HG03378 (cell line): ENCODE data around the gene EPHA3.
A peak's percentile ranks its signal among the peaks of the same experiment; 100 is the strongest.

ENCODE experiments used
- ATAC-seq: cut with Tn5 transposase; IDR thresholded peaks from one replicate; pipeline ENCODE4 v1.9.1; 2021; ENCODE audit warnings: mild to moderate bottlenecking, moderate library complexity; ENCODE audit not compliant: unreplicated experiment

EPHA3 gene

GRCh38 chr3:89107461-89108290 lies at the start of gene EPHA3:
Gene EPHA3, plus strand, starts transcription at chr3:89107621. Its CDS starts 128 bp downstream, at chr3:89107749.
- peak; percentile 91 for ATAC-seq

DNA sequence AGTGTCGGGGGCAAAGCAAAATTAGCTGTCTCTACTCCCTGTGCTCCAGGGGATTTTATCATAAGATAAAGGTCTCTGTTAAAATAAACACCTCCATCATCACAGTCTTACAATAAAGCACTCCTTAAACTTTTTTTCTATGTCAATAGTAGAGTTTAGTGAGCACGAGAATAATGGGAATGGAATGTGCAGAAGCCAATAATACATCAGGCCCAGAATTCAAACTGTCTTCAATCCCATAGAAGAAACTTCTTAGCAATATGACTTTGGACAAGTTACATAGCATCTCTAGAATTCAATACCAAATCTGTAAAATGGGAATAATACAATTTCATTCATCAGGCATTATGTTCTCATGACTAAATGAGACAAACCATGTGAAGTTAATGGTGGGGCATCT lies 49.0 kb upstream of the EPHA3 start:
- ATAC-seq: no peak

DNA sequence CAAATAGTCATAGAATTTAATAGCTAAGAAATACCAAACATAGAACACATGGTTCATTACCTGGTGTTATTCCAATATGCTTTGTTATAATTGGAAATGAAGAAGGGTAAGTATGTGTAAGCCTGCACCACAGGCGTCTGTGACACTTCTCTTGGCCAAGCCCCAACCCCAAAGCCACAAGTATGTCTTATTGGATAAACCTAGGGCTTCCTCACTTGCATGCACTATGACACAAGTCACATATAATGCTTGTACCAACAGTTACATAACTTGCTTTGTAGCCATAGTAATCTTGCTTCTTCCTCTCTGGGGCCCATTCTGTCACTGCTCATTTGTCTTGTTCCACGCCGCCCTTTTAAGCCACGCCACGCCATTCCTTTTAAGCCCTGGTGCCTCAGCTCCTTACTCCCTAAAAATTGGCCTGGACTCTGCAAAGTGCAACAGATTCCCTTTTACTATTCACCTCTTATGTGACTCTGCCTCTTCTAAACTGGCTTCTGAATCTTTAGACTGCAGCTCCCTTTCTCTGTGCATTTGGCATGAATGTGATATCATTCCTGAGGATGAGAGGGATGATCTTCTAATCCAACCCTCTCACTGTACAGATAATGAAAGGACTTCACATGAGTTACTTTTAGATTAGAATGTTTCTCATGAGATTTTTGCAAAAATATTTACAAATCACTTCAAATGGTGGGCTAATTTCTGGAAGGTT lies 48.1 kb upstream of the EPHA3 start:
- no peak for ATAC-seq

DNA sequence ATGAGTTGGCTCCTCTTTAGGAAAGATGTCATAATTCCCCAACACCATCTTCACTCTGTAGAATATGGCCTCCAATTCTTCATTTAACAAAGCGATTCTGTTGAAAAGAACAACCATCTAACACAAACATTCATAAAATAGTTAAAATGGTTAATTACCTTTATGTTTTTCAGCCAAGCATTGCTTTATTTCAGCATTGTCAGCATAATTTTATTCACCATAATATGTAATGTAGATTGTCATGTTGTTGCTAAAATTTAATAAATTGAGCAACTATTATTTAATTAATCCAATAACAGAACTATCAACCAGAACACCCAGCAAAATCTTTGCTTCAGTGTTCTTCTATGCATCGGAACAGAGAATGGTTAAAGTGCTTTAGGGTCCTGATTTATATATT lies 46.2 kb upstream of the EPHA3 start:
- ATAC-seq: no peak

DNA sequence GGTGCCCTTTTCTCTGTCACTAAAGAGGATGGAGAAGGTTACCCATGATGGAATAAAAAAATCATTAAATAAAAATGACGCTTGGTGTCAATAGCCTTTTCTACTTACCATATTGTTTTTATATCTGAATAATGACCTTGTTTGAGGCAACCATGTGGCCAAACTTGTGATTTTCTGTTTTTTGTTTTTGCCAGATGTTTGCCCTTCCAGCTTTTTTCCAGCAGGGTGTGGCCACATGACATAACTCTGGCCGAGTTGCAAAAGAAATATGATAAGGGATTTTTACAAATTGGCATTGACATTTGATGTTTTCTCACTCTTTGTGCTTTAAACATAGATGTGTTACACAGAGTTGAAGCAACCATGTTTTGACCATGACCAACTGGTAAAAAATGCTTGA lies 39.7 kb upstream of the EPHA3 start:
- no peak for ATAC-seq

GRCh38 chr3:89072642-89073041 lies 34.8 kb upstream of the EPHA3 start:
- no peak for ATAC-seq

- no peak for ATAC-seq
These were observed 27.5 kb upstream of the EPHA3 start for GRCh38 chr3:89079944-89080343.

GRCh38 chr3:89087851-89088250 lies 19.6 kb upstream of the EPHA3 start:
- ATAC-seq: no peak

GRCh38 chr3:89098173-89098572 lies 9.2 kb upstream of the EPHA3 start:
- no peak for ATAC-seq

DNA sequence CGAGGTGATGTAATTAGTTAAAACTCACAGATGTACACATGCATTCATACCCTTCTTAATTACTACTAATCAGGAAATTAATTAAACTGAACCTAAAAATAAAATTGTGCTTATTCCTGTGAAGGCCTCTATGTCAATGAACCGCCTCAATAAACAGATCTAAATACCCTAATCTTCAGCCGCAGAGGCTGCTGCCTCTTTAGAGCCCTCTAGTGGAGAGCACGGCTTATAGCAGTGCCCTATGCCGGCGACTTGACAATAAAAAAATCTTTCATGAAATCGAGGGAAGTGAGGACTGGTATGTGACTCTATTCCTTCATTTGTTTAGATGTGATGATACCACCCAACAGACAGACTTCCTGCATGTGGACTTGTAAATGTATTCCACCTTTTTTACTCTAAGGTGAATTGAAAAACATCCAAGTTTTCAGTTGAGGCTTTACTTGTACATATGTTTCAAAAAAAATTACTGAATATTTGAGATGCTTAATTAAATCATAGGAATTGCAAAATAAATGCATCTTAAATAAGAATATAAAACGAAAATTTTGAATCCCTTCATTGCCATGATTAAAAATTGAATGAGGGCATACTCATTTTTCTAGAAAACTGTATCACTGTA lies 8.3 kb upstream of the EPHA3 start:
- ATAC-seq: peak; percentile 96

DNA sequence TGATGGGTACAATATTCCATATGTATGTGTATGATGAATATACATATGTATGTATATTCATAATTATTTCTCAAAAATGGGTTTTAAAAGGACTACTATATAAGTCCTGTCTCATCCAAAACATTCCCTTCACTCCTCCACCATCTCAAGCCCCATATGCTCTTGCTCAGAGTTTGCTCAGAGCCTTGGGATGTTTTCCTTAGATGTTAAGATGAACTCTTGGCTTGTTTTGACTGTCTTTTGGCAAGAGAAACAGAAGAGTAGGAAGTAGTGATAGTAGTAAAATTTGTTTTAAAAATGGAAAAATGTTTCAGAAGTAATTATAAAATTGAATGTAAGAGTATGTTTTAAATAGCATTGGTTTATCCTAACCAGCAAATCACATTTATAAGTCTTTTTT lies 6.2 kb upstream of the EPHA3 start:
- ATAC-seq: no peak

GRCh38 chr3:89101921-89102320 lies 5.5 kb upstream of the EPHA3 start:
- ATAC-seq: no peak

GRCh38 chr3:89104499-89104898 lies 2.9 kb upstream of the EPHA3 start:
- no peak for ATAC-seq

DNA sequence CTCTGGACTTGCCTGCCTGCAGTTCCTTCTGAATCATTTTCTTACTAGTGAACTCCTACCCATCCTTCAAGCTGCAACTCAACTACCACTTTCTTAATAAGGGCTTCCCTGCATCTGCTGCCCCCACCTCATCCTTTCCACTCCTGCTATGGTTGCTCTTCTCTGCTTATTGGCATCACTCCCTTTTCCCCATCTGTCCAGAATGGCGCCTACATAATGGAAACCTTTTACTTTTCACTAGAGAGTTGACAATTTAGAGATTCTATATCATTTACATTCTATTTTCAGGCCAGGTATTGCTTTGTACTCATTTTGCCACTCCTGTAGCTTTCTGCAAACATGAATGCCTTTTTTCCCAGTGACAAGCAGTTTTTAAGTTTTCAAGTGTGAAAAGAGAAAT lies 1.9 kb upstream of the EPHA3 start:
- ATAC-seq: no peak

GRCh38 chr3:89108291-89108550 lies 800 bp downstream of the EPHA3 start:
- ATAC-seq: no peak

GRCh38 chr3:89113344-89113743 lies 5.9 kb downstream of the EPHA3 start:
- ATAC-seq: no peak

- ATAC-seq: peak; percentile 76
These were observed 6.7 kb downstream of the EPHA3 start for GRCh38 chr3:89113893-89114840.

GRCh38 chr3:89114841-89115223 lies 7.4 kb downstream of the EPHA3 start:
- no peak for ATAC-seq

DNA sequence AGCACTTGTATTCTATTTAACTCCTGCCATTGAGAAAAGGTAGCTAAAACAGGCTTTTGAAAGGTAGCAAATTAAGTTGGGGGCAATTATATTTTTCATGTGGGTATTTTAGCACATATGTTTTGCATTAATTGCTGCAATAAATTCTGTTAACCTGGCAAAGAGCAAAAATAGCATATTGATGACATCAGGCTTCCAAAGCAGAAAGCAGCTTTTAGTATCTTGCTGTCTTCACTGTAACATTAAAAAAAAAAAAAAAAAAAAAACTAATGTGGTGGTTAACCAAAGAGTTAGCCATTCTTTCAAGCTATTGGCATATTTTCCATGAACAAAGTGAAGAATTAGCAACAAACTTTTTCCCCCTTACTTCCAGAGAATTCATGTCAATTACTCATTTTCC lies 9.1 kb downstream of the EPHA3 start:
- no peak for ATAC-seq

DNA sequence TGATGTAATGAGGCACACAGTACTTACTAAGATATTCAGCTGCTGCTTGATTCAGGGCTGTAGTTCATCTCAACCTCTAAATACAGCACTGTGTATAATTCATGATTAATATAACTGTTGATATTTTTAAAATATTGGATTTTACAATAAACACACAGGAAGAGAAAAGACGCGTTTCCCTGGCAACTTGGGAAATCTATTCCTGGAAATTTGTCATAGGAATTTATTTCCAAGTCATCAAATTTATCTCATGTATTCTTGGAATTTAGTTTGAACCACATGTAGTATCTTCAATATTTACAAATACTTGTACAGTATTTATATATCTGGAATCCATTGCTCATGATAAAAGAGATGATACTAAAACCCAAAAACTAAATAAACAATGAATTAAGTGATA lies 30.6 kb downstream of the EPHA3 start:
- no peak for ATAC-seq

DNA sequence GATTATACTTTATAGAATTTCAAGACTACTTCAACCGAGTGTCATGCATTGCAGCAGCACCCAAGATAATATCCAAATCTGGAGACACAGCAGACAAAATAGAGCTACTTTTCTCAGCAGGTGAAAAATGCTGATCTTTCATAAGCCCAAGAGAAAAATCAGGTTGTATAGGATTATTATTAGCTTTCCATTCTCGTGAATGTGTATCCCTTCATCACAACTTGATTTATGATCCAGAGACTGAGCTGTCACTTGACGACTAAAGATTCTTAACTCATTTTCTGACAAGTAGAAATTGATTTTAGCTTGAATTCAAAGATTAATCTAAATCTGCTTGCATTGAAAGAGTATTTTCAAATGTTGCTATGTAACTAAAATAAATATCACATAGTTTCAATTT lies 32.4 kb downstream of the EPHA3 start:
- ATAC-seq: no peak
